ENCODE data around the gene PLGRKT.
"Not testable (repeated sequence)": the region's sequence is repeated elsewhere in the genome, so short reads cannot be mapped to it uniquely, and the experiment has no call there.

PLGRKT gene

GRCh38 chr9:5430912-5431311 is 6.8 kb downstream of the PLGRKT start:
- no peak for DNase-seq (ENCODE audit: low spot score)

- no peak for DNase-seq (ENCODE audit: low spot score)
These were observed 7.7 kb downstream of the PLGRKT start for GRCh38 chr9:5429873-5430564.

GRCh38 chr9:5428794-5429528 is 8.8 kb downstream of the PLGRKT start:
- DNase-seq (ENCODE audit: low spot score), result no peak

GRCh38 chr9:5428172-5428571 is 9.6 kb downstream of the PLGRKT start:
- DNase-seq (ENCODE audit: low spot score), result no peak

- DNase-seq (ENCODE audit: low spot score), result no peak
These were observed 10.7 kb downstream of the PLGRKT start for GRCh38 chr9:5427005-5427404.

- DNase-seq (ENCODE audit: low spot score), result peak; percentile 17
These were observed 12.6 kb downstream of the PLGRKT start for GRCh38 chr9:5425006-5425628.

GRCh38 chr9:5422276-5422675 is 15.4 kb downstream of the PLGRKT start:
- no peak for DNase-seq (ENCODE audit: low spot score)

- DNase-seq (ENCODE audit: low spot score), result no peak
These were observed 16.6 kb downstream of the PLGRKT start for GRCh38 chr9:5421163-5421562.

- DNase-seq (ENCODE audit: low spot score), result no peak
These were observed 17.7 kb downstream of the PLGRKT start for GRCh38 chr9:5419987-5420386.

- DNase-seq (ENCODE audit: low spot score), result no peak
These were observed 19.2 kb downstream of the PLGRKT start for GRCh38 chr9:5418481-5418880.

- DNase-seq (ENCODE audit: low spot score), result no peak
These were observed 20.8 kb downstream of the PLGRKT start for GRCh38 chr9:5416953-5417352.

GRCh38 chr9:5408596-5408995 is 29.1 kb downstream of the PLGRKT start:
- DNase-seq (ENCODE audit: low spot score), result no peak

GRCh38 chr9:5402217-5402616 is 35.5 kb downstream of the PLGRKT start:
- no peak for DNase-seq (ENCODE audit: low spot score)

GRCh38 chr9:5397547-5397946 is 40.2 kb downstream of the PLGRKT start:
- not testable (repeated sequence) for DNase-seq (ENCODE audit: low spot score)

- no peak for DNase-seq (ENCODE audit: low spot score)
These were observed 42.3 kb downstream of the PLGRKT start for GRCh38 chr9:5395428-5395827.

- DNase-seq (ENCODE audit: low spot score), result not testable (repeated sequence)
These were observed 43.7 kb downstream of the PLGRKT start for GRCh38 chr9:5393976-5394375.

- no peak for DNase-seq (ENCODE audit: low spot score)
These were observed 44.2 kb downstream of the PLGRKT start for GRCh38 chr9:5393497-5393896.

- DNase-seq (ENCODE audit: low spot score), result no peak
These were observed 45.4 kb downstream of the PLGRKT start for GRCh38 chr9:5392285-5392684.

GRCh38 chr9:5389109-5389732 is 48.5 kb downstream of the PLGRKT start:
- peak; percentile 77 for DNase-seq (ENCODE audit: low spot score)

GRCh38 chr9:5388026-5388819 is 49.5 kb downstream of the PLGRKT start:
- DNase-seq (ENCODE audit: low spot score), result peak; percentile 53

- no peak for DNase-seq (ENCODE audit: low spot score)
These were observed 53.3 kb downstream of the PLGRKT start for GRCh38 chr9:5384436-5384835.

- DNase-seq (ENCODE audit: low spot score), result no peak
These were observed 55.2 kb downstream of the PLGRKT start for GRCh38 chr9:5382479-5382878.

Data from AG08395 (cell line).